Measurements from ENCODE around the gene KRTAP12-3. TPM values are rescaled to one million over a fixed set of nuclear protein-coding genes. Genes with fewer than 3 reads are reported as not detected.

Gene KRTAP12-3
- total RNA-seq, 6 donors from 2014 or later = not detected

DNA sequence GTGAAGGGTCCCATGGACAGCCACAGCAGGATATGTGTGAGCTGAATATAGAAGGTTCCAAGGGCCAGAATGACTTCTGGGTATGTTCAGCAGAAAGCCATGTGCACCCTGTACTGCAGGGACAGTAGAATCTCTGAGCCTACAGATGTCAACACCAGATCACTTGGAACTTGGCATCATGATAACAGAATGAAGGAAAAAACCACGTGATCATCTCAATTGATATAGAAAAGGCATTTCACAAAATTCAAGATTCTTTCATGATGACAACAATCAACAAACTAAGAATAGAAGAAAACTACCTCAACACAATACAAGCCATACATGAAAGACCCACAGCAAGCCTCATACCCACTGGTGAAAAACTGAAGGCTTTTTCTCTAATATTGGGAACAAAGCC, 9.9 kb downstream of the KRTAP12-3 start:
- TF ChIP-seq POLR2AphosphoS5 (IDR thresholded peaks at IDR 0.05) (no peak), EP300 (IDR thresholded peaks at IDR 0.05) (no peak), POLR2A (IDR thresholded peaks at IDR 0.05) (no peak)
- TF ChIP-seq, protein P1, sequence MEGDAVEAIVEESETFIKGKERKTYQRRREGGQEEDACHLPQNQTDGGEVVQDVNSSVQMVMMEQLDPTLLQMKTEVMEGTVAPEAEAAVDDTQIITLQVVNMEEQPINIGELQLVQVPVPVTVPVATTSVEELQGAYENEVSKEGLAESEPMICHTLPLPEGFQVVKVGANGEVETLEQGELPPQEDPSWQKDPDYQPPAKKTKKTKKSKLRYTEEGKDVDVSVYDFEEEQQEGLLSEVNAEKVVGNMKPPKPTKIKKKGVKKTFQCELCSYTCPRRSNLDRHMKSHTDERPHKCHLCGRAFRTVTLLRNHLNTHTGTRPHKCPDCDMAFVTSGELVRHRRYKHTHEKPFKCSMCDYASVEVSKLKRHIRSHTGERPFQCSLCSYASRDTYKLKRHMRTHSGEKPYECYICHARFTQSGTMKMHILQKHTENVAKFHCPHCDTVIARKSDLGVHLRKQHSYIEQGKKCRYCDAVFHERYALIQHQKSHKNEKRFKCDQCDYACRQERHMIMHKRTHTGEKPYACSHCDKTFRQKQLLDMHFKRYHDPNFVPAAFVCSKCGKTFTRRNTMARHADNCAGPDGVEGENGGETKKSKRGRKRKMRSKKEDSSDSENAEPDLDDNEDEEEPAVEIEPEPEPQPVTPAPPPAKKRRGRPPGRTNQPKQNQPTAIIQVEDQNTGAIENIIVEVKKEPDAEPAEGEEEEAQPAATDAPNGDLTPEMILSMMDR (IDR thresholded peaks at IDR 0.05) = no peak
- H3K27me3 ChIP-seq = no peaks in the 10 kb centered on the region
- no peak for ATAC-seq (ENCODE audit: low FRiP score in 2 of 2)
- 71 to 83% methylated on average over 1 of the region's 1 CpG for WGBS, 2 donors
- no peak overlapping the region for H3K4me3 ChIP-seq
- no peaks in the 10 kb centered on the region for H3K36me3 ChIP-seq
- no peak overlapping the region for H3K27ac ChIP-seq
- H3K9me3 ChIP-seq = peaks cover 0 to 19% (median 0%) of the 10 kb centered on the region in 4 donors
- DNase-seq = no peak
- no peaks in the 10 kb centered on the region for H3K4me1 ChIP-seq

DNA sequence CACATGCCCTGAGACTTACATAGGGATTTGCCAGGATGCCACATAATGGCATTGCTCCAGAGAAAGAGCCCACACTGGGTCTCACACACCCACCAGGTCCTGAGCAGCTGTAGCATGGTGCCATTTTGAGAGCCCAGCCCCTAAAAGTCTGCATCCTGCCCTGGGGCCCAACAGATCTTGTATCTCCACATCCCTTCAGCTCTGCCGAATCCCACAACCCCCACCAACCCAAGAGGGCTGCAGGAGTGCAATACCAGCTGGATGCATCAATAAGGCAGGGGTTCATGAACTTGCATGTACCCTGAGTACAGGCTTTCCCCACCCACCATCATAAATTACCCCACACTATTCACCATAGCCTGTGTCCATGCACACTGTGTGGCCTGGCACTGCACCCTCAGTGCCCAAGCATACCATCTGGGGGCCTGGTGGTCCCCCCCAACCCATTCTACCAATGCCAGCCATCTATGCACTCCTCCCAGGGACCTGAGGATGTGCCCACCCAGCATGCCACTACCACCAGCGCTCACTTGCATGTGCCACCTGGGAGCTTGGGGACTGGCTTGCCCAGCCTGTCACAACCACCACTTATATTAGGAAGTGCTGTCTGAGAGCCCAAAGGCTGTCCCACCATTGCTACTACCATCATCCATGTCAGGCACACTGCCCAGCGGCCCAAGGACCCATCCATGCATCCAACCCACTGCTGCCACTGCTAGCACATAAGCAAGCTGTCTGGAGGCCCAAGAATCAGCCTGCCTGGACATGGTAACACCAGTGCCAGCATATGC, 13.1 kb downstream of the KRTAP12-3 start:
- DNase-seq (no peak), ATAC-seq (ENCODE audit: low FRiP score in 2 of 2) (no peak)
- H3K9me3 ChIP-seq = peaks cover 0 to 19% (median 0%) of the 10 kb centered on the region in 4 donors
- TF ChIP-seq, protein P1 (IDR thresholded peaks at IDR 0.05) = no peak
- TF ChIP-seq POLR2AphosphoS5 (IDR thresholded peaks at IDR 0.05) = no peak
- TF ChIP-seq EP300 (IDR thresholded peaks at IDR 0.05) = no peak
- no peak overlapping the region for H3K4me3 ChIP-seq
- 81 to 100% methylated on average over 2 to 3 of the region's 3 CpGs for WGBS, 2 donors
- H3K27ac ChIP-seq = no peak overlapping the region
- no peaks in the 10 kb centered on the region for H3K4me1 ChIP-seq
- no peaks in the 10 kb centered on the region for H3K36me3 ChIP-seq
- H3K27me3 ChIP-seq = no peaks in the 10 kb centered on the region

DNA sequence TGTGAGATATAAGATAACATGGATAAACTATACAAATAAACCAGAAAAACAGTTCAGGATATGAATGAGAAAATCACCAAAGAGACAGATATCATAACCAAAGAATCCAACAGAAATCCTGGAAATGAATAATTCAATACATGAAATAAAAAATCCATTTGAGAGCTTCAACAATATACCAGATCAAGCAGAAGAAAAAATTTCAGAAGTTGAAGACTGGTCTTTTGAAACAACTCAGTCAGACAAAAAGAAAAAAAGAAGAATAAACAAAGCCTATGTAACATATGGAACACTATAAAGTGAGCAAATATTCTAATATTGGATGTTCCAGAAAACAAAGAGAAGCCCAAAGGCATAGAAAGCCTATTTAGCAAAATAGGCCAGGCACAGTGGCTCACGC, 14.2 kb downstream of the KRTAP12-3 start:
- DNase-seq (no peak), ATAC-seq (ENCODE audit: low FRiP score in 2 of 2) (no peak)
- Histone ChIP-seq H3K4me3 (no peak overlapping the region), H3K27me3 (no peaks in the 10 kb centered on the region), H3K36me3 (no peaks in the 10 kb centered on the region), H3K27ac (no peak overlapping the region), H3K9me3 (peaks cover 0 to 19% (median 0%) of the 10 kb centered on the region in 4 donors), H3K4me1 (no peaks in the 10 kb centered on the region)
- TF ChIP-seq, protein P1 (IDR thresholded peaks at IDR 0.05) = no peak
- TF ChIP-seq POLR2AphosphoS5 (IDR thresholded peaks at IDR 0.05) (no peak), EP300 (IDR thresholded peaks at IDR 0.05) (no peak), POLR2A (IDR thresholded peaks at IDR 0.05) (no peak)
- 89 to 96% methylated on average over 1 of the region's 1 CpG for WGBS, 2 donors

DNA sequence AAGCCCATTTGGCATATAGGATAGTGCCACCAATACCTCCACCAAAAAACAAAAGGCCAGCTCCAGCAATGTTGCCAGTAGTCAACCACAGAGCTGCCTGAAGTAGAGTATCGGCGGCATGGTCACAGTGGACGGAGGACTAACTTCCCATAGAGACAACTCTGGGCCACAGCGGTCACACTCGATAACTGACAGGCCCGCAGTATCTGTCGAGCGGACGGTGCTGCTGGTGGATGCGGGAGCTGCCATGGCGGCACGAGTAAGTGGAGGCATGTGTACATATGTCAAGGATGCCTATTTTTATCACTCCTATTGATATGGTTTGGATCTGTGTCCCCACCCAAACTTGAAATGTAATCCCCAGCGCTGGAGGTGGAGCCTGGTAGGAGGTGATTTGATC, 20.1 kb downstream of the KRTAP12-3 start:
- no peak overlapping the region for H3K27ac ChIP-seq
- H3K27me3 ChIP-seq = no peaks in the 10 kb centered on the region
- no peaks in the 10 kb centered on the region for H3K4me1 ChIP-seq
- H3K4me3 ChIP-seq = no peak overlapping the region
- DNase-seq (no peak), ATAC-seq (ENCODE audit: low FRiP score in 2 of 2) (no peak)
- TF ChIP-seq, protein P1 (IDR thresholded peaks at IDR 0.05) = no peak
- no peaks in the 10 kb centered on the region for H3K9me3 ChIP-seq
- WGBS, 2 donors = 88 to 96% methylated on average over 13 of the region's 13 CpGs
- H3K36me3 ChIP-seq = no peaks in the 10 kb centered on the region

DNA sequence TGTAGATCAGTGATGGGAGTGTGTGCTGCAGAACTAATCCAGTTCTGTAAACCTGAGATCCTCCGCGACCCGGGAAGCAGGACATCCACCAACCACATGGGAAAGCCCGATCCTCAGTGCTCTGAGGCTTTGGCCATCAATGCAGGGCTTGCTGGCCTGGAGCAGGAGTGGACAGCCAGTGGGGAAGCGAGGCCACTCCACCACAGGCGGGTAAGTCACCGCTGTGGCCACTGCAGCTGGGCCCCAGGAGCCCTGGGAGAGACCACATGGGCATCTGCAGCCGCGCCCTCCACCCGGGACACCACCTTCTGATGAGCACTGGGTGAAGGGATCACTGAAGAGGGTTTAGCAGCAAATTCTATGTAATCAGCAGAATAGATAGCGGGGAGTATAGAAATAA, 23.4 kb downstream of the KRTAP12-3 start:
- H3K9me3 ChIP-seq = no peaks in the 10 kb centered on the region
- no peaks in the 10 kb centered on the region for H3K36me3 ChIP-seq
- no peak for ATAC-seq (ENCODE audit: low FRiP score in 2 of 2)
- H3K27ac ChIP-seq = no peak overlapping the region
- DNase-seq = no peak
- 83 to 86% methylated on average over 9 to 11 of the region's 11 CpGs for WGBS, 2 donors
- no peak overlapping the region for H3K4me3 ChIP-seq
- no peaks in the 10 kb centered on the region for H3K27me3 ChIP-seq
- TF ChIP-seq, protein P1 (IDR thresholded peaks at IDR 0.05) = no peak
- TF ChIP-seq POLR2A (IDR thresholded peaks at IDR 0.05) = no peak
- no peak for TF ChIP-seq EP300 (IDR thresholded peaks at IDR 0.05)
- no peak for TF ChIP-seq POLR2AphosphoS5 (IDR thresholded peaks at IDR 0.05)
- no peaks in the 10 kb centered on the region for H3K4me1 ChIP-seq

Data from upper lobe of left lung (tissue), 6 donors.